Right atrium auricular region (tissue), 2 donors: ENCODE measurements around the gene MINDY3. TPM values are rescaled to one million over a fixed set of nuclear protein-coding genes. Genes with fewer than 3 reads are reported as not detected.
"Not testable (repeated sequence)": the region's sequence is repeated elsewhere in the genome, so short reads cannot be mapped to it uniquely, and the experiment has no call there.

Experiments used
- DNase-seq: peaks from one replicate; pipeline ENCODE4 v3.0.0-alpha.2; 2019; ENCODE audit warnings: low spot score
- H3K27ac ChIP-seq, 2 donors: fragments of 200-600 bp; sonication (generic); 1 replicate in 1 of 2; 2 replicates in 1 of 2; pipeline ENCODE4 v1.5.1; 2016 to 2019
- H3K27me3 ChIP-seq, 2 donors: fragments of 200-600 bp; sonication (generic); one replicate each; pipeline versions ENCODE4 v1.5.1 to v1.6.0; 2017 to 2019
- H3K36me3 ChIP-seq: fragments of 200-600 bp; sonication (generic); one replicate; pipeline ENCODE4 v1.5.1; 2016
- H3K4me1 ChIP-seq, 2 donors: fragments of 200-600 bp; sonication (generic); one replicate each; pipeline versions ENCODE4 v1.5.1 to v1.6.0; 2017 to 2019
- H3K4me3 ChIP-seq, 2 donors: fragments of 200-600 bp; sonication (generic); 1 replicate in 1 of 2; 2 replicates in 1 of 2; pipeline ENCODE4 v1.5.1; 2017 to 2019; ENCODE audit warnings: mild to moderate bottlenecking in 1 of 2, moderate library complexity in 1 of 2
- H3K9me3 ChIP-seq, 2 donors: fragments of 200-600 bp; sonication (generic); one replicate each; pipeline ENCODE4 v1.5.1; 2019
- CTCF ChIP-seq, 2 donors: fragments of 200-600 bp; sonication (generic); IDR thresholded peaks; one replicate each; pipeline ENCODE4 v1.5.1; 2019; ENCODE audit warnings: antibody characterized with exemption in 2 of 2
- total RNA-seq, 2 donors: library from RNA; depleted of rRNA; stranded (reverse); fragments of >200 nt; gene quantifications; one replicate each; pipeline ENCODE4 v1.1.0, GENCODE V29; 2016

The MINDY3 gene
- total RNA-seq, 2 donors from 2014 or later, result 15.1 to 15.3 TPM

GRCh38 chr10:15884447-15884846, 24.1 kb upstream of the MINDY3 start:
- no peak for DNase-seq
- H3K4me1 ChIP-seq, result no peaks in the 10 kb centered on the region
- no peaks in the 10 kb centered on the region for H3K27me3 ChIP-seq
- TF ChIP-seq CTCF (IDR thresholded peaks at IDR 0.05), result no peak
- H3K9me3 ChIP-seq, result no peaks in the 10 kb centered on the region
- H3K4me3 ChIP-seq, result no peak overlapping the region
- no peaks in the 10 kb centered on the region for H3K36me3 ChIP-seq
- H3K27ac ChIP-seq, result no peak overlapping the region

GRCh38 chr10:15881542-15881941, 21.2 kb upstream of the MINDY3 start:
- H3K4me3 ChIP-seq, result no peak overlapping the region
- H3K27ac ChIP-seq, result no peak overlapping the region
- no peak for DNase-seq
- H3K36me3 ChIP-seq, result no peaks in the 10 kb centered on the region
- no peak for TF ChIP-seq CTCF (IDR thresholded peaks at IDR 0.05)
- H3K4me1 ChIP-seq, result no peaks in the 10 kb centered on the region
- H3K9me3 ChIP-seq, result no peaks in the 10 kb centered on the region
- peaks cover 0 to 6% of the 10 kb centered on the region in 2 donors for H3K27me3 ChIP-seq

- no peak overlapping the region for H3K27ac ChIP-seq
- no peak for TF ChIP-seq CTCF (IDR thresholded peaks at IDR 0.05)
- no peaks in the 10 kb centered on the region for H3K4me1 ChIP-seq
- H3K36me3 ChIP-seq, result no peaks in the 10 kb centered on the region
- no peak for DNase-seq
- no peaks in the 10 kb centered on the region for H3K9me3 ChIP-seq
- H3K4me3 ChIP-seq, result no peak overlapping the region
- H3K27me3 ChIP-seq, result peaks cover 0 to 6% of the 10 kb centered on the region in 2 donors
These were observed 19.4 kb upstream of the MINDY3 start for GRCh38 chr10:15879663-15880062.

- no peaks in the 10 kb centered on the region for H3K4me1 ChIP-seq
- TF ChIP-seq CTCF (IDR thresholded peaks at IDR 0.05), result peak; percentile 39 to 64
- no peaks in the 10 kb centered on the region for H3K9me3 ChIP-seq
- no peak overlapping the region for H3K27ac ChIP-seq
- H3K4me3 ChIP-seq, result no peak overlapping the region
- no peak for DNase-seq
- no peaks in the 10 kb centered on the region for H3K36me3 ChIP-seq
- H3K27me3 ChIP-seq, result peaks cover 0 to 6% of the 10 kb centered on the region in 2 donors
These were observed 18.8 kb upstream of the MINDY3 start for GRCh38 chr10:15879058-15879457.

DNA sequence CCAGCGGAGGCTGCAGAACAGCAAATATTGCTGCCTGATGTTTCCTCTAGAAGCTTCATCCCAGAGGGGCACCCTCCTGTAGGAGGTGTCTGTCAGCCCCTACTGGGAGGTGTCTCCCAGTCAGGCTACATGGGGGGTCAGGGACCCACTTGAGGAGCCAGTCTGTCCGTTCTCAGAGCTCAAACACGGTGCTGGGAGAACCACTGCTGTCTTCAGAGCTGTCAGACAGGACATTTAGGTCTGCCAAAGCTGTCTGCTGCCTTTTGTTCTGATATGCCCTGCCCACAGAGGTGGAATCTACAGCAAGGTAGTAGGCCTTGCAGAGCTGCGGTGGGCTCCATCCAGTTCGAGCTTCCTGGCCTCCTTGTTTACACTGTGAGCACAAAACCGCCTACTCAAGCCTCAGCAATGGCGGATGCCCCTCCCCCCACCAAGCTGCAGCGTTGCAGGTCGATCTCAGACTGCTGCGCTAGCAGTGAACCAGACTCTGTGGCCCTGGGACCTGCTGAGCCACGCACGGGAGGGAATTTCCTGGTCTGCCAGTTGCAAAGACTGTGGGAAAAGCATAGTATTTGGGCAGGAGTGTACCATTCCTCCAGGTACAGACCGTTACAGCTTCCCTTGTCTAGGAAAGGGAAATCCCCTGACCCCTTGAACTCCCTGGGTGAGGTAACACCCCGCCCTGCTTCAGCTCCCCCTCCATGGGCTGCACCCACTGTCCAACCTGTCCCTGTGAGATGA, 17.7 kb upstream of the MINDY3 start:
- H3K27ac ChIP-seq, result no peak overlapping the region
- no peak for DNase-seq
- peaks cover 0 to 4% of the 10 kb centered on the region in 2 donors for H3K9me3 ChIP-seq
- no peak overlapping the region for H3K4me3 ChIP-seq
- no peaks in the 10 kb centered on the region for H3K36me3 ChIP-seq
- H3K4me1 ChIP-seq, result no peaks in the 10 kb centered on the region
- TF ChIP-seq CTCF (IDR thresholded peaks at IDR 0.05), result no peak
- H3K27me3 ChIP-seq, result peaks cover 0 to 6% of the 10 kb centered on the region in 2 donors

- H3K27me3 ChIP-seq, H3K4me1 ChIP-seq, H3K4me3 ChIP-seq, H3K36me3 ChIP-seq, H3K9me3 ChIP-seq, DNase-seq, H3K27ac ChIP-seq: not testable (repeated sequence)
These were observed 16.0 kb upstream of the MINDY3 start for GRCh38 chr10:15876274-15876673.

GRCh38 chr10:15872645-15873044, 12.3 kb upstream of the MINDY3 start:
- not testable (repeated sequence) for H3K36me3 ChIP-seq, H3K4me3 ChIP-seq, H3K9me3 ChIP-seq, DNase-seq, H3K4me1 ChIP-seq, H3K27me3 ChIP-seq, H3K27ac ChIP-seq
